Measurements from ENCODE around the gene ZFYVE16.

The ZFYVE16 gene

GRCh38 chr5:80407735-80408483 is at the start of gene ZFYVE16 (continued):
- TF ChIP-seq INSM2 (tag by site-specific recombination; IDR thresholded peaks at IDR 0.05) = no peak
- TF ChIP-seq WT1 (tag by site-specific recombination; IDR thresholded peaks at IDR 0.05) = peak; percentile 59
- no peak; the same call in 1 of the 2 replicates for TF ChIP-seq ZNF580 (tag by site-specific recombination; IDR thresholded peaks at IDR 0.05)
- TF ChIP-seq IKZF3 (tag by site-specific recombination; IDR thresholded peaks at IDR 0.05) = peak; percentile 86
- peak; percentile 57 for TF ChIP-seq ZBTB8A (tag by site-specific recombination; IDR thresholded peaks at IDR 0.05)
- TF ChIP-seq ZNF529 (tag by site-specific recombination; IDR thresholded peaks at IDR 0.05; ENCODE audit: insufficient replicate concordance) = no peak
- no peak for TF ChIP-seq ZNF670 (tag by site-specific recombination; IDR thresholded peaks at IDR 0.05; ENCODE audit: low read depth)
- no peak for TF ChIP-seq ZNF37A (tag by site-specific recombination; IDR thresholded peaks at IDR 0.05)
- TF ChIP-seq PRDM10 (tag by site-specific recombination; IDR thresholded peaks at IDR 0.05) = 0 out of 2 replicates have a peak, but pooled peaks have one; percentile 64
- TF ChIP-seq ZNF560 (tag by site-specific recombination; IDR thresholded peaks at IDR 0.05; ENCODE audit: borderline replicate concordance) = no peak
- peak; percentile 60; the same call in 1 of the 2 replicates for TF ChIP-seq ZNF843 (tag by site-specific recombination; IDR thresholded peaks at IDR 0.05)
- TF ChIP-seq ZNF501 (tag by site-specific recombination; IDR thresholded peaks at IDR 0.05) = peak; percentile 91; the same call in 1 of the 2 replicates
- TF ChIP-seq ZNF549 (tag by site-specific recombination; IDR thresholded peaks at IDR 0.05) = no peak
- TF ChIP-seq PRDM6 (tag by site-specific recombination; IDR thresholded peaks at IDR 0.05) = no peak
- TF ChIP-seq ZNF114 (tag by site-specific recombination; IDR thresholded peaks at IDR 0.05) = no peak
- no peak for TF ChIP-seq ZNF133 (tag by site-specific recombination; IDR thresholded peaks at IDR 0.05)
- TF ChIP-seq ZNF132 (tag by site-specific recombination; IDR thresholded peaks at IDR 0.05; ENCODE audit: borderline replicate concordance) = no peak
- TF ChIP-seq ZNF658 (tag by site-specific recombination; IDR thresholded peaks at IDR 0.05) = no peak
- TF ChIP-seq ZNF350 (tag by site-specific recombination; IDR thresholded peaks at IDR 0.05) = no peak
- no peak for TF ChIP-seq ZNF148 (tag by site-specific recombination; IDR thresholded peaks at IDR 0.05; ENCODE audit: borderline replicate concordance)
- TF ChIP-seq MYNN (tag by site-specific recombination; IDR thresholded peaks at IDR 0.05; ENCODE audit: borderline replicate concordance) = no peak
- TF ChIP-seq TCF7L2 (IDR thresholded peaks at IDR 0.05; ENCODE audit: borderline replicate concordance, low read depth, low read length) = no peak
- TF ChIP-seq ZFP37 (tag by site-specific recombination; IDR thresholded peaks at IDR 0.05) = peak; percentile 97
- TF ChIP-seq GLI2 (tag by site-specific recombination; IDR thresholded peaks at IDR 0.05; ENCODE audit: borderline replicate concordance, low read depth) = no peak
- TF ChIP-seq GLIS1 (tag by site-specific recombination; IDR thresholded peaks at IDR 0.05) = peak; percentile 83
- TF ChIP-seq BCL6B (tag by site-specific recombination; IDR thresholded peaks at IDR 0.05) = no peak
- TF ChIP-seq ZSCAN5A (tag by site-specific recombination; IDR thresholded peaks at IDR 0.05) = peak; percentile 42; the same call in 1 of the 2 replicates

Measured in HEK293 (cell line).